IMR-90 (cell line): Measurements from ENCODE around the gene SLC33A1. TPM values are rescaled to one million over a fixed set of nuclear protein-coding genes. Genes with fewer than 3 reads are reported as not detected.
A peak's percentile ranks its signal among the peaks of the same experiment; 100 is the strongest.

Experiments
- ATAC-seq: fragments of 200-7000 bp; cut with Tn5 transposase; 2 replicates; pipeline ENCODE4 v1.9.1; 2020; ENCODE audit warnings: low read depth, mild to moderate bottlenecking, moderate library complexity
- BruUV-seq: library from RNA; stranded (reverse); fragments of 400-500 nt; replicated peaks from 2 replicates; lab custom pipeline; 2021; lab: Mats Ljungman, UMichigan
- CTCF ChIA-PET: fragments of 300-600 bp; formaldehyde crosslinking; extraction: SDS; loops from one replicate; lab custom pipeline; 2021; ENCODE audit warnings: antibody characterized with exemption; lab: Yijun Ruan, JAX
- POLR2A ChIA-PET: fragments of 300-600 bp; sonication (Branson Sonifier 250); formaldehyde crosslinking; loops from one replicate; lab custom pipeline; 2022; ENCODE audit warnings: antibody characterized with exemption; ENCODE audit not compliant: unreplicated experiment; lab: Charles Lee
- DNase-seq: peaks from one replicate; pipeline ENCODE4 v3.0.0; 2013
- H2AFZ ChIP-seq: replicated peaks from 2 replicates; pipeline ENCODE3; 2013; ENCODE audit warnings: low read length, mild to moderate bottlenecking; ENCODE audit not compliant: poor library complexity
- H2AK5ac ChIP-seq: 2 replicates; pipeline ENCODE4 v1.6.1; 2013; ENCODE audit warnings: low read depth, low read length, inconsistent platforms
- H2AK9ac ChIP-seq: replicated peaks from 2 replicates; pipeline ENCODE3; 2013; ENCODE audit warnings: mild to moderate bottlenecking, low read depth, low read length, moderate library complexity; ENCODE audit not compliant: poor library complexity
- H2BK120ac ChIP-seq: 2 replicates; pipeline ENCODE4 v1.6.1; 2013; ENCODE audit warnings: low read depth, low read length, inconsistent platforms
- H2BK15ac ChIP-seq: 3 replicates; pipeline ENCODE4 v1.6.1; 2013; ENCODE audit warnings: low read depth, low read length, inconsistent platforms
- H2BK20ac ChIP-seq: 2 replicates; pipeline ENCODE4 v1.6.1; 2013; ENCODE audit warnings: low read depth, mild to moderate bottlenecking, inconsistent platforms, low read length, moderate library complexity
- H2BK5ac ChIP-seq: 2 replicates; pipeline ENCODE4 v1.6.1; 2013; ENCODE audit warnings: mild to moderate bottlenecking, low read depth, low read length, inconsistent platforms; ENCODE audit not compliant: poor library complexity, severe bottlenecking
- H3K14ac ChIP-seq: replicated peaks from 2 replicates; pipeline ENCODE4 v1.6.1; 2013; ENCODE audit warnings: low read depth, low read length, inconsistent platforms
- H3K18ac ChIP-seq: 2 replicates; pipeline ENCODE4 v1.6.1; 2013; ENCODE audit warnings: low read depth, low read length, control low read depth
- H3K23ac ChIP-seq: 2 replicates; pipeline ENCODE4 v1.6.1; 2013; ENCODE audit warnings: low read depth, low read length, inconsistent platforms
- H3K27ac ChIP-seq: 2 replicates; pipeline ENCODE4 v1.5.1; 2013; ENCODE audit warnings: mild to moderate bottlenecking, control low read depth, low read length; ENCODE audit not compliant: insufficient read depth
- H3K27me3 ChIP-seq: 2 replicates; pipeline ENCODE4 v1.6.1; 2013; ENCODE audit warnings: low read length; ENCODE audit not compliant: control insufficient read depth, insufficient read depth
- H3K36me3 ChIP-seq: 2 replicates; pipeline ENCODE4 v1.6.1; 2013; ENCODE audit warnings: low read length, mixed read lengths; ENCODE audit not compliant: control insufficient read depth, insufficient read depth
- H3K4ac ChIP-seq: 2 replicates; pipeline ENCODE4 v1.6.1; 2013; ENCODE audit warnings: low read depth, low read length, inconsistent platforms
- H3K4me1 ChIP-seq: 2 replicates; pipeline ENCODE4 v1.6.1; 2013; ENCODE audit warnings: low read length, mixed read lengths; ENCODE audit not compliant: control insufficient read depth, insufficient read depth
- H3K4me2 ChIP-seq: 2 replicates; pipeline ENCODE4 v1.6.1; 2013; ENCODE audit warnings: low read depth, mild to moderate bottlenecking, control low read depth, low read length, moderate library complexity
- H3K4me3 ChIP-seq: 2 replicates; pipeline ENCODE4 v1.5.1; 2013; ENCODE audit warnings: low read depth, mild to moderate bottlenecking, control low read depth, low read length, moderate library complexity; ENCODE audit not compliant: insufficient read depth
- H3K56ac ChIP-seq: 2 replicates; pipeline ENCODE4 v1.6.1; 2013; ENCODE audit warnings: low read length, inconsistent platforms; ENCODE audit not compliant: insufficient read depth; ENCODE audit errors: extremely low read depth
- H3K79me1 ChIP-seq, 2 experiments: 2 replicates each; pipeline ENCODE4 v1.6.1; 2013; ENCODE audit warnings: low read length in 2 of 2, inconsistent platforms in 1 of 2, low read depth in 1 of 2
- H3K9ac ChIP-seq: 2 replicates; pipeline ENCODE4 v1.6.1; 2013; ENCODE audit warnings: low read depth, low read length, control low read depth
- H3K9me1 ChIP-seq: 2 replicates; pipeline ENCODE4 v1.6.1; 2013; ENCODE audit warnings: low read length, inconsistent platforms; ENCODE audit not compliant: insufficient read depth
- H3K9me3 ChIP-seq: 2 replicates; pipeline ENCODE4 v1.6.1; 2013; ENCODE audit warnings: low read length; ENCODE audit not compliant: control insufficient read depth, insufficient read depth
- H4K20me1 ChIP-seq: 2 replicates; pipeline ENCODE4 v1.6.1; 2013; ENCODE audit warnings: low read length, inconsistent platforms; ENCODE audit not compliant: insufficient read depth
- H4K5ac ChIP-seq: 2 replicates; pipeline ENCODE4 v1.6.1; 2013; ENCODE audit warnings: mild to moderate bottlenecking, low read depth, low read length, control low read depth
- H4K8ac ChIP-seq, 2 experiments: 2 replicates each; pipeline ENCODE4 v1.6.1; 2013; ENCODE audit warnings: low read depth in 2 of 2, low read length in 2 of 2, control low read depth in 1 of 2, inconsistent platforms in 1 of 2
- H4K91ac ChIP-seq: 2 replicates; pipeline ENCODE4 v1.6.1; 2013; ENCODE audit warnings: low read depth, low read length, inconsistent platforms; ENCODE audit not compliant: insufficient read depth
- BHLHE40 ChIP-seq: fragments of 150-350 bp; IDR thresholded peaks from 2 replicates; pipeline ENCODE4 v1.6.1; 2016; ENCODE audit warnings: mild to moderate bottlenecking, low read depth, low read length
- CEBPB ChIP-seq: IDR thresholded peaks from 2 replicates; pipeline ENCODE4 v1.6.1; 2012; ENCODE audit warnings: low read depth, low read length, improper control_type of control experiment
- CHD1 ChIP-seq: IDR thresholded peaks from 2 replicates; pipeline ENCODE4 v1.6.1; 2012; ENCODE audit warnings: low read depth, low read length, improper control_type of control experiment
- ELK1 ChIP-seq: fragments of 150-350 bp; IDR thresholded peaks from 2 replicates; pipeline ENCODE4 v1.6.1; 2016; ENCODE audit warnings: low read depth, mild to moderate bottlenecking, low read length, moderate library complexity, borderline replicate concordance
- FOS ChIP-seq: fragments of 150-350 bp; IDR thresholded peaks from 2 replicates; pipeline ENCODE4 v1.6.1; 2016; ENCODE audit warnings: low read depth, low read length
- MAFK ChIP-seq: IDR thresholded peaks from 2 replicates; pipeline ENCODE4 v1.6.1; 2012; ENCODE audit warnings: low read depth, low read length, improper control_type of control experiment
- MAZ ChIP-seq: IDR thresholded peaks from 2 replicates; pipeline ENCODE4 v1.6.1; 2012; ENCODE audit warnings: low read depth, mild to moderate bottlenecking, low read length, improper control_type of control experiment, moderate library complexity, borderline replicate concordance
- MXI1 ChIP-seq: IDR thresholded peaks from 2 replicates; pipeline ENCODE4 v1.6.1; 2012; ENCODE audit warnings: low read depth, mild to moderate bottlenecking, low read length, moderate library complexity, borderline replicate concordance
- NFE2L2 ChIP-seq: fragments of 150-350 bp; IDR thresholded peaks from 2 replicates; pipeline ENCODE4 v1.6.1; 2016; ENCODE audit warnings: low read depth, mild to moderate bottlenecking, low read length
- POLR2A ChIP-seq: IDR thresholded peaks from 2 replicates; pipeline ENCODE4 v1.6.1; 2012; ENCODE audit warnings: mild to moderate bottlenecking, low read depth, low read length
- RAD21 ChIP-seq: IDR thresholded peaks from 2 replicates; pipeline ENCODE4 v1.6.1; 2012; ENCODE audit warnings: low read length, improper control_type of control experiment
- RCOR1 ChIP-seq: IDR thresholded peaks from 2 replicates; pipeline ENCODE4 v1.6.1; 2012; ENCODE audit warnings: mild to moderate bottlenecking, low read length, improper control_type of control experiment; ENCODE audit not compliant: insufficient replicate concordance
- RFX5 ChIP-seq: IDR thresholded peaks from 2 replicates; pipeline ENCODE4 v1.8.0; 2012; ENCODE audit warnings: low read depth, mild to moderate bottlenecking, low read length, moderate library complexity
- SMC3 ChIP-seq: fragments of 150-350 bp; IDR thresholded peaks from 2 replicates; pipeline ENCODE4 v1.6.1; 2016; ENCODE audit warnings: low read depth, mild to moderate bottlenecking, antibody characterized with exemption, low read length, moderate library complexity
- WGBS, 2 experiments: methylation state at CpG; one replicate each; pipeline versions ENCODE4 v1.1.5 to v1.1.7; 2013; ENCODE audit warnings: missing lambda C conversion rate in 2 of 2; ENCODE audit not compliant: insufficient read length in 1 of 2; ENCODE audit errors: extremely low coverage in 2 of 2; 5-methylcytosine and 5-hydroxymethylcytosine counted together
- dilution Hi-C: fragments of 300-500 bp; cut with HindIII; formaldehyde crosslinking; loops from one replicate; pipeline ENCODE4 v1.14.3; 2018; ENCODE audit warnings: low sequenced_read_pairs; ENCODE audit not compliant: unreplicated experiment
- in situ Hi-C: fragments of 300-500 bp; cut with MboI; formaldehyde crosslinking; loops from 3 replicates; pipeline ENCODE4 v1.14.3; 2019; ENCODE audit warnings: low sequenced_read_pairs, inconsistent platforms, mixed read lengths
- intact Hi-C: fragments of 100-400 bp; cut with micrococcal nuclease; formaldehyde crosslinking; loops from 2 replicates; pipeline ENCODE4 v1.10.0; 2022
- polyA plus RNA-seq, 3 experiments: library from polyadenylated mRNA; depleted of rRNA; stranded (reverse); fragments of >200 nt; gene quantifications; 2 replicates each; pipeline ENCODE4 v1.2.3, GENCODE V29; 2012; ENCODE audit warnings: low replicate concordance in 1 of 3
- total RNA-seq: library from RNA; depleted of rRNA; stranded (reverse); fragments of >200 nt; gene quantifications from 2 replicates; pipeline ENCODE4 v1.2.3, GENCODE V29; 2012
- TF ChIP-seq, protein P1 (sequence below): fragments of 150-350 bp; IDR thresholded peaks from 2 replicates; pipeline ENCODE4 v1.6.1; 2017; ENCODE audit warnings: mild to moderate bottlenecking, antibody characterized with exemption, low read length, low read depth
- TF ChIP-seq, protein P2 (sequence below): conservative IDR thresholded peaks from 2 replicates; pipeline ENCODE4 v1.5.1; 2012; ENCODE audit warnings: mild to moderate bottlenecking, low read depth, low read length, improper control_type of control experiment

Gene SLC33A1
- total and polyA plus RNA-seq, 2 of the 4 experiments (the other 2 are of a cell fraction), result 12.9 to 32.4 TPM

- in situ Hi-C loops (no loop called here), dilution Hi-C loops (no loop called here), intact Hi-C loops (loop anchor here (1.0 to 5.0 kb wide), 2 partner anchors 15 to 122 kb away; partner anchors contain the start of genes PLCH1 and SLC33A1)
- ATAC-seq, result no peak
- Histone ChIP-seq H3K9me3 (no peaks in the 10 kb centered on the region), H3K9me1 (no peaks in the 10 kb centered on the region), H2BK15ac (no peak overlapping the region), H3K27ac (peak overlapping the region; percentile 80), H3K18ac (peak overlapping the region; percentile 26), H4K91ac (peak overlapping the region; percentile 17), H4K8ac (peak overlapping the region; percentile 17 to 64; a peak in 2 of 4 replicates), H3K23ac (peak overlapping the region; percentile 91), H3K4me3 (peak overlapping the region; percentile 57), H2BK120ac (no peak overlapping the region), H2AFZ (peak overlapping the region; percentile 97), H2AK9ac (peak overlapping the region; percentile 86), H3K4ac (peak overlapping the region; percentile 37; the same call in 1 of the 2 replicates), H3K14ac (peak overlapping the region; percentile 54; the same call in 1 of the 2 replicates), H3K4me2 (peak overlapping the region; percentile 99), H3K36me3 (no peaks in the 10 kb centered on the region), H3K56ac (peak overlapping the region; percentile 20; the same call in 1 of the 2 replicates), H4K20me1 (peaks cover 15% of the 10 kb centered on the region), H3K27me3 (no peaks in the 10 kb centered on the region), H3K9ac (peak overlapping the region; percentile 54), H2BK5ac (peak overlapping the region; percentile 44), H3K4me1 (peaks cover 4% of the 10 kb centered on the region; the same call in 1 of the 2 replicates), H2BK20ac (no peak overlapping the region), H2AK5ac (no peak overlapping the region), H4K5ac (peak overlapping the region; percentile 84), H3K79me1 (peaks cover 0 to 6% of the 10 kb centered on the region in 2 experiments; a peak in 2 of 4 replicates)
- ChIA-PET CTCF (interaction anchor here (0.7 to 1.6 kb wide), 3 partner anchors 24 to 103 kb away, joined by 3 to 6 read pairs (median 5); partner anchors contain the start of gene C3orf33), POLR2A (interaction anchor here (1.2 kb wide), 1 partner anchor 64 kb away, joined by 3 read pairs; the partner anchor contains the start of gene C3orf33)
- BruUV-seq, result no TSS peak
- TF ChIP-seq BHLHE40 (no peak), RAD21 (no peak), RFX5 (no peak), FOS (no peak), NFE2L2 (no peak), CEBPB (no peak), RCOR1 (no peak), MAFK (no peak), SMC3 (no peak), CHD1 (no peak), ELK1 (no peak), MXI1 (no peak), MAZ (no peak), POLR2A (no peak)
- TF ChIP-seq, protein P1, sequence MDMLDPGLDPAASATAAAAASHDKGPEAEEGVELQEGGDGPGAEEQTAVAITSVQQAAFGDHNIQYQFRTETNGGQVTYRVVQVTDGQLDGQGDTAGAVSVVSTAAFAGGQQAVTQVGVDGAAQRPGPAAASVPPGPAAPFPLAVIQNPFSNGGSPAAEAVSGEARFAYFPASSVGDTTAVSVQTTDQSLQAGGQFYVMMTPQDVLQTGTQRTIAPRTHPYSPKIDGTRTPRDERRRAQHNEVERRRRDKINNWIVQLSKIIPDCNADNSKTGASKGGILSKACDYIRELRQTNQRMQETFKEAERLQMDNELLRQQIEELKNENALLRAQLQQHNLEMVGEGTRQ, result no peak
- TF ChIP-seq, protein P2, sequence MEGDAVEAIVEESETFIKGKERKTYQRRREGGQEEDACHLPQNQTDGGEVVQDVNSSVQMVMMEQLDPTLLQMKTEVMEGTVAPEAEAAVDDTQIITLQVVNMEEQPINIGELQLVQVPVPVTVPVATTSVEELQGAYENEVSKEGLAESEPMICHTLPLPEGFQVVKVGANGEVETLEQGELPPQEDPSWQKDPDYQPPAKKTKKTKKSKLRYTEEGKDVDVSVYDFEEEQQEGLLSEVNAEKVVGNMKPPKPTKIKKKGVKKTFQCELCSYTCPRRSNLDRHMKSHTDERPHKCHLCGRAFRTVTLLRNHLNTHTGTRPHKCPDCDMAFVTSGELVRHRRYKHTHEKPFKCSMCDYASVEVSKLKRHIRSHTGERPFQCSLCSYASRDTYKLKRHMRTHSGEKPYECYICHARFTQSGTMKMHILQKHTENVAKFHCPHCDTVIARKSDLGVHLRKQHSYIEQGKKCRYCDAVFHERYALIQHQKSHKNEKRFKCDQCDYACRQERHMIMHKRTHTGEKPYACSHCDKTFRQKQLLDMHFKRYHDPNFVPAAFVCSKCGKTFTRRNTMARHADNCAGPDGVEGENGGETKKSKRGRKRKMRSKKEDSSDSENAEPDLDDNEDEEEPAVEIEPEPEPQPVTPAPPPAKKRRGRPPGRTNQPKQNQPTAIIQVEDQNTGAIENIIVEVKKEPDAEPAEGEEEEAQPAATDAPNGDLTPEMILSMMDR, result no peak
- DNase-seq, result no peak
- no CpG with 5 or more reads among the region's 3 CpGs for WGBS, 2 experiments
Measured at GRCh38 chr3:155869691-155870090, 15.5 kb upstream of the SLC33A1 start.
